Neural progenitor cell (in vitro differentiated cells): ENCODE measurements around the gene GLDN.

Experiments
- EZH2 ChIP-seq: fragments of 200-600 bp; sonication (generic); IDR thresholded peaks from 2 replicates; pipeline ENCODE4 v1.6.1; 2017; ENCODE audit warnings: antibody characterized with exemption, mild to moderate bottlenecking, moderate library complexity
- TF ChIP-seq, protein P1 (sequence below): fragments of 200-600 bp; sonication (generic); IDR thresholded peaks from 2 replicates; pipeline ENCODE4 v1.5.1; 2017; ENCODE audit warnings: antibody characterized with exemption, mild to moderate bottlenecking

DNA sequence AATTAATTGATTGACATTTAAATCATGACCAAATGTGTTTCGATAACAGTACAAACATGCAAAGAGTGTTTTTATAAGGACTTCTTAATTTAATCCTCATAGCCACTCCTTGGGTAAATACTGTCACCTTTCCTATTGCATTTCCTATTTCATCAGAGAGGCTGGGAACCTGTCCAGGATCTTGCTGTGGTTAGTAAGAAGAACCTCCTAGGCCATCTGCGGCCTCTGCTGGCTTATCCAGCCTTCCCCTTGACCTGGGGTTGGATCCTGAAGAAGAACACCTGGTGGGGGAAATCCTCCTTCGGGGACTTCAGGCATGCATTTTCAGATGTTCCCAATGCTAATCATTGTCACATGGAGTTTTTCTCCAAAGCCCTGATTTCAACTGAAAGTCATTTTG is 25.5 kb downstream of the GLDN start:
- TF ChIP-seq, protein P1, sequence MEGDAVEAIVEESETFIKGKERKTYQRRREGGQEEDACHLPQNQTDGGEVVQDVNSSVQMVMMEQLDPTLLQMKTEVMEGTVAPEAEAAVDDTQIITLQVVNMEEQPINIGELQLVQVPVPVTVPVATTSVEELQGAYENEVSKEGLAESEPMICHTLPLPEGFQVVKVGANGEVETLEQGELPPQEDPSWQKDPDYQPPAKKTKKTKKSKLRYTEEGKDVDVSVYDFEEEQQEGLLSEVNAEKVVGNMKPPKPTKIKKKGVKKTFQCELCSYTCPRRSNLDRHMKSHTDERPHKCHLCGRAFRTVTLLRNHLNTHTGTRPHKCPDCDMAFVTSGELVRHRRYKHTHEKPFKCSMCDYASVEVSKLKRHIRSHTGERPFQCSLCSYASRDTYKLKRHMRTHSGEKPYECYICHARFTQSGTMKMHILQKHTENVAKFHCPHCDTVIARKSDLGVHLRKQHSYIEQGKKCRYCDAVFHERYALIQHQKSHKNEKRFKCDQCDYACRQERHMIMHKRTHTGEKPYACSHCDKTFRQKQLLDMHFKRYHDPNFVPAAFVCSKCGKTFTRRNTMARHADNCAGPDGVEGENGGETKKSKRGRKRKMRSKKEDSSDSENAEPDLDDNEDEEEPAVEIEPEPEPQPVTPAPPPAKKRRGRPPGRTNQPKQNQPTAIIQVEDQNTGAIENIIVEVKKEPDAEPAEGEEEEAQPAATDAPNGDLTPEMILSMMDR, result no peak
- no peak for TF ChIP-seq EZH2
